Effector memory CD8-positive, alpha-beta T cell (primary cell): Measurements from ENCODE around the gene CUBN.

Experiments used
- ATAC-seq: fragments of 150-1000 bp; cut with Tn5 transposase; replicated peaks from 2 replicates; pipeline ENCODE4 v1.10.0; 2021; ENCODE audit warnings: mild to moderate bottlenecking, moderate library complexity
- DNase-seq, 3 experiments: peaks; one replicate each; pipeline ENCODE4 v3.0.0; 2021
- H3K27ac Mint-ChIP-seq, 2 donors: one replicate each; pipeline ENCODE4 v1.8.0; 2022; ENCODE audit warnings: mild to moderate bottlenecking in 2 of 2, mixed read lengths in 2 of 2, moderate library complexity in 2 of 2
- H3K27me3 Mint-ChIP-seq, 2 donors: one replicate each; pipeline ENCODE4 v1.8.0; 2022; ENCODE audit warnings: mixed read lengths in 2 of 2
- H3K36me3 Mint-ChIP-seq: one replicate; pipeline ENCODE4 v1.8.0; 2022; ENCODE audit warnings: mild to moderate bottlenecking, moderate library complexity, mixed read lengths; ENCODE audit not compliant: insufficient read depth
- H3K4me1 Mint-ChIP-seq, 2 donors: one replicate each; pipeline ENCODE4 v1.8.0; 2022; ENCODE audit warnings: low read depth in 2 of 2, mixed read lengths in 2 of 2
- H3K4me3 Mint-ChIP-seq, 2 donors: one replicate each; pipeline ENCODE4 v1.8.0; 2022; ENCODE audit warnings: mild to moderate bottlenecking in 2 of 2, mixed read lengths in 2 of 2, moderate library complexity in 2 of 2
- H3K9me3 Mint-ChIP-seq, 2 donors: one replicate each; pipeline ENCODE4 v1.8.0; 2022; ENCODE audit warnings: mixed read lengths in 2 of 2

The CUBN gene

GRCh38 chr10:16996530-16996964, 133.1 kb downstream of the CUBN start:
- H3K4me3 Mint-ChIP-seq = no peak overlapping the region
- H3K27me3 Mint-ChIP-seq = no peaks in the 10 kb centered on the region
- peak overlapping the region in 1 of 2 donors; percentile 91 for H3K27ac Mint-ChIP-seq
- H3K9me3 Mint-ChIP-seq = no peaks in the 10 kb centered on the region
- ATAC-seq (no peak), DNase-seq (no peak)
- H3K4me1 Mint-ChIP-seq = peaks cover 0 to 4% of the 10 kb centered on the region in 2 donors
- no peaks in the 10 kb centered on the region for H3K36me3 Mint-ChIP-seq

- H3K27ac Mint-ChIP-seq = peak overlapping the region; percentile 80 to 91
- H3K4me3 Mint-ChIP-seq = no peak overlapping the region
- peak; percentile 79 for ATAC-seq
- no peaks in the 10 kb centered on the region for H3K36me3 Mint-ChIP-seq
- no peak for DNase-seq
- H3K9me3 Mint-ChIP-seq = no peaks in the 10 kb centered on the region
- H3K27me3 Mint-ChIP-seq = no peaks in the 10 kb centered on the region
- peaks cover 0 to 4% of the 10 kb centered on the region in 2 donors for H3K4me1 Mint-ChIP-seq
Measured at GRCh38 chr10:16995867-16996529, 133.6 kb downstream of the CUBN start.

- Mint-ChIP-seq H3K4me3 (no peak overlapping the region), H3K36me3 (peaks cover 3% of the 10 kb centered on the region), H3K9me3 (no peaks in the 10 kb centered on the region), H3K27me3 (no peaks in the 10 kb centered on the region), H3K27ac (no peak overlapping the region), H3K4me1 (peaks cover 0 to 4% of the 10 kb centered on the region in 2 donors)
- ATAC-seq (no peak), DNase-seq (no peak)
Measured at GRCh38 chr10:16993186-16993585, 136.4 kb downstream of the CUBN start.

- no peak overlapping the region for H3K4me3 Mint-ChIP-seq
- ATAC-seq (no peak), DNase-seq (no peak)
- no peak overlapping the region for H3K27ac Mint-ChIP-seq
- H3K9me3 Mint-ChIP-seq = no peaks in the 10 kb centered on the region
- H3K4me1 Mint-ChIP-seq = peaks cover 0 to 4% of the 10 kb centered on the region in 2 donors
- H3K27me3 Mint-ChIP-seq = no peaks in the 10 kb centered on the region
- peaks cover 3% of the 10 kb centered on the region for H3K36me3 Mint-ChIP-seq
Measured at GRCh38 chr10:16992611-16993119, 136.9 kb downstream of the CUBN start.

- DNase-seq = no peak
- Mint-ChIP-seq H3K27ac (no peak overlapping the region), H3K4me1 (peaks cover 0 to 2% of the 10 kb centered on the region in 2 donors), H3K27me3 (no peaks in the 10 kb centered on the region), H3K36me3 (peaks cover 3% of the 10 kb centered on the region), H3K4me3 (no peak overlapping the region), H3K9me3 (no peaks in the 10 kb centered on the region)
- no peak for ATAC-seq
Measured at GRCh38 chr10:16991011-16991410, 138.6 kb downstream of the CUBN start.

- Mint-ChIP-seq H3K36me3 (peaks cover 6% of the 10 kb centered on the region), H3K27me3 (no peaks in the 10 kb centered on the region), H3K9me3 (no peaks in the 10 kb centered on the region), H3K27ac (no peak overlapping the region), H3K4me3 (no peak overlapping the region), H3K4me1 (peaks cover 1 to 6% of the 10 kb centered on the region in 2 donors)
- DNase-seq (no peak), ATAC-seq (no peak)
Measured at GRCh38 chr10:16989826-16990293, 139.8 kb downstream of the CUBN start.

GRCh38 chr10:16988900-16989299, 140.7 kb downstream of the CUBN start:
- Mint-ChIP-seq H3K9me3 (no peaks in the 10 kb centered on the region), H3K36me3 (peaks cover 6% of the 10 kb centered on the region), H3K4me3 (no peak overlapping the region), H3K27ac (no peak overlapping the region), H3K27me3 (no peaks in the 10 kb centered on the region), H3K4me1 (peaks cover 1 to 6% of the 10 kb centered on the region in 2 donors)
- ATAC-seq (no peak), DNase-seq (no peak)

- Mint-ChIP-seq H3K27me3 (no peaks in the 10 kb centered on the region), H3K27ac (no peak overlapping the region), H3K4me3 (no peak overlapping the region), H3K36me3 (peaks cover 6% of the 10 kb centered on the region), H3K4me1 (peaks cover 1 to 6% of the 10 kb centered on the region in 2 donors), H3K9me3 (no peaks in the 10 kb centered on the region)
- ATAC-seq (no peak), DNase-seq (no peak)
Measured at GRCh38 chr10:16987976-16988610, 141.5 kb downstream of the CUBN start.

- H3K27ac Mint-ChIP-seq = no peak overlapping the region
Measured at GRCh38 chr10:16987206-16987621, 142.4 kb downstream of the CUBN start.

GRCh38 chr10:16986406-16987205, 143.0 kb downstream of the CUBN start:
- Mint-ChIP-seq H3K27ac (peak overlapping the region; percentile 39 to 47), H3K9me3 (no peaks in the 10 kb centered on the region), H3K4me1 (peaks cover 1 to 6% of the 10 kb centered on the region in 2 donors), H3K36me3 (peaks cover 8% of the 10 kb centered on the region), H3K27me3 (no peaks in the 10 kb centered on the region), H3K4me3 (no peak overlapping the region)
- no peak for ATAC-seq
- no peak for DNase-seq

More at GRCh38 chr10:16987206-16987621, 142.4 kb downstream of the CUBN start:
- Mint-ChIP-seq H3K36me3 (peaks cover 6% of the 10 kb centered on the region), H3K9me3 (no peaks in the 10 kb centered on the region), H3K4me1 (peaks cover 1 to 6% of the 10 kb centered on the region in 2 donors), H3K4me3 (no peak overlapping the region), H3K27me3 (no peaks in the 10 kb centered on the region)
- ATAC-seq = no peak
- no peak for DNase-seq

- peaks cover 1 to 6% of the 10 kb centered on the region in 2 donors for H3K4me1 Mint-ChIP-seq
- H3K27ac Mint-ChIP-seq = peak overlapping the region in 1 of 2 donors; percentile 35
- H3K9me3 Mint-ChIP-seq = no peaks in the 10 kb centered on the region
- ATAC-seq (no peak), DNase-seq (no peak)
- peaks cover 12% of the 10 kb centered on the region for H3K36me3 Mint-ChIP-seq
- H3K4me3 Mint-ChIP-seq = no peak overlapping the region
- H3K27me3 Mint-ChIP-seq = no peaks in the 10 kb centered on the region
Measured at GRCh38 chr10:16986082-16986405, 143.6 kb downstream of the CUBN start.

GRCh38 chr10:16984242-16984641, 145.4 kb downstream of the CUBN start:
- peaks cover 1 to 6% of the 10 kb centered on the region in 2 donors for H3K4me1 Mint-ChIP-seq
- H3K4me3 Mint-ChIP-seq = no peak overlapping the region
- no peak for ATAC-seq
- no peaks in the 10 kb centered on the region for H3K27me3 Mint-ChIP-seq
- peaks cover 10% of the 10 kb centered on the region for H3K36me3 Mint-ChIP-seq
- no peak for DNase-seq
- no peak overlapping the region for H3K27ac Mint-ChIP-seq
- no peaks in the 10 kb centered on the region for H3K9me3 Mint-ChIP-seq

GRCh38 chr10:16976803-16977202, 152.8 kb downstream of the CUBN start:
- no peak for ATAC-seq
- DNase-seq = no peak
- H3K27ac Mint-ChIP-seq = peak overlapping the region in 1 of 2 donors; percentile 15
- no peaks in the 10 kb centered on the region for H3K27me3 Mint-ChIP-seq
- no peaks in the 10 kb centered on the region for H3K4me1 Mint-ChIP-seq
- H3K4me3 Mint-ChIP-seq = no peak overlapping the region
- H3K36me3 Mint-ChIP-seq = peaks cover 9% of the 10 kb centered on the region
- no peaks in the 10 kb centered on the region for H3K9me3 Mint-ChIP-seq
